SK-N-MC (cell line): Measurements from ENCODE around the gene CNTLN.

ENCODE experiments used
- DNase-seq: peaks from one replicate; pipeline ENCODE4 v3.0.0-alpha.2; 2011; ENCODE audit warnings: low read depth, low spot score
- H3K27ac ChIP-seq: fragments of 200-600 bp; sonication (generic); 2 replicates; pipeline ENCODE4 v1.5.1; 2016; ENCODE audit warnings: mixed run types
- H3K36me3 ChIP-seq: fragments of 200-600 bp; sonication (generic); 2 replicates; pipeline ENCODE4 v1.6.1; 2017; ENCODE audit warnings: antibody characterized with exemption, low read length, mixed read lengths; ENCODE audit not compliant: insufficient read depth
- H3K4me3 ChIP-seq: fragments of 200-600 bp; sonication (generic); 2 replicates; pipeline ENCODE4 v1.5.1; 2016
- H3K9ac ChIP-seq: fragments of 200-600 bp; sonication (generic); 2 replicates; pipeline ENCODE4 v1.8.0; 2017; ENCODE audit warnings: mixed run types, mixed read lengths; ENCODE audit not compliant: insufficient read length
- H3K9me3 ChIP-seq: fragments of 200-600 bp; sonication (generic); 2 replicates; pipeline ENCODE4 v1.6.1; 2017; ENCODE audit warnings: low read depth, mild to moderate bottlenecking, antibody characterized with exemption, low read length, moderate library complexity, mixed read lengths
- EZH2 ChIP-seq: fragments of 200-600 bp; sonication (generic); IDR thresholded peaks from one replicate; pipeline ENCODE4 v1.6.1; 2017; ENCODE audit warnings: antibody characterized with exemption
- FOXP2 ChIP-seq: optimal IDR thresholded peaks from 2 replicates; pipeline ENCODE3; 2011; ENCODE audit warnings: mild to moderate bottlenecking, moderate library complexity; ENCODE audit not compliant: insufficient read depth; ENCODE audit errors: extremely low read length, control extremely low read depth
- POLR2AphosphoS5 ChIP-seq: IDR thresholded peaks from 2 replicates; pipeline ENCODE4 v1.6.1; 2012; ENCODE audit warnings: mild to moderate bottlenecking, low read depth, low read length, borderline replicate concordance

The CNTLN gene

DNA sequence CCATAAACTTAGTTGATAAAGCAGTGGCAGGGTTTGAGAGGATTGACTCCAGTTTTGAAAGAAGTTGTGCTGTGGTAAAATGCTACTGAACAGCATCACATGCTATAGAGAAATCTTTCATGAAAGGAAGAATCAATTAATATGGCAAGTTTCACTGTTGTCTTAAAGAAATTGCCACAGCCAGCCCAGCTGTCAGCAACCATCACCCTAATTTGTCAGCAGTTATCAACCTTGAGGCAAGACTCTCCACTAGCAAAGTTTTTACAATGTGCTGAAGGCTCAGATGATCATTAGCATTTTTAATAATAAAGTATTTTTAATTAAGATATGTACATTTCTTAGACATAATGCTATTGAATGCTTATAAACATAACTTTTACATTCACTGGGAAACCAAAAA is 343.0 kb downstream of the CNTLN start:
- no peak for DNase-seq
- no peaks in the 10 kb centered on the region for H3K36me3 ChIP-seq
- no peaks in the 10 kb centered on the region for H3K9me3 ChIP-seq
- TF ChIP-seq EZH2 (no peak), POLR2AphosphoS5 (no peak), FOXP2 (no peak)
- no peak overlapping the region for H3K27ac ChIP-seq
- no peak overlapping the region for H3K9ac ChIP-seq
- H3K4me3 ChIP-seq = no peak overlapping the region

DNA sequence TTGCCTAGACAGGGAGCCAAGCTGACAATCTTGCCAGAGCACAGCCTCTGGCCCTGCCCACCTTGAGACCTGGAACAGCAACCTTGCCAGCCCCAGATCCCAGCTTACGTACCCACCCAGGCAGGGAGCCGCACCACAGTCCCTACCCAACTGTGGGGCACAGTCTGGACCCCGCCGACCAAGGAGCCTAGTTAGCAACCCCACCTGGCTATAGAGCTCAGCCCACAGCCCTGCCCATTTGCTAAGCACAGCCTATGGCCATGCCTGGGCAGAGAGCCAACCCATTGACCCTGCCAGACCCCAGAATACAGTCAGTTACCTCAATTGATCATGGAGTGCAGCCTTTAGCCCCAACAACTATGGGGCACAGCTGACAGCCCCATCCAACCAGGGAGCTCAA is 346.1 kb downstream of the CNTLN start:
- no peak for DNase-seq

DNA sequence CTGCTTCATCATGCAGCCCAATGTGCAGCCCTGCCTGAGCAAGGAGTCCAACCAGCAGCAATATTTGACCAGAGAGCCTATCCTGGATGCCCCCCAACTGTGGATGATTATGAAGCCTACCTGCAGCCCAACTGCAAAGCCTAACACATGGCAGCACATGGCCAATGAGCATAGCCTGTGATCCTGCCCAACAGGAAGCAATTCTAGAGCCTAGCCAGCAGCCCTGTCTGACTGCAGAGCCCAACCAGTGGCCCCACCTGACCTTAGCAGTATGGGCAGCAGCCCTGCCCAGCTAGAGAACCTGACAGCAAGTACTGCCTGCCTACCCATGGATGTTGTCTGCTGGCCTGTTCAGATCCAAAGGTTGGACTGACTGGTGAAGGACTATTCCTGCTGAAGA is 346.7 kb downstream of the CNTLN start:
- H3K4me3 ChIP-seq = no peak overlapping the region
- H3K9me3 ChIP-seq = no peaks in the 10 kb centered on the region
- H3K36me3 ChIP-seq = no peaks in the 10 kb centered on the region
- no peak overlapping the region for H3K27ac ChIP-seq
- DNase-seq = no peak
- TF ChIP-seq EZH2 = no peak
- TF ChIP-seq FOXP2 = no peak
- no peak for TF ChIP-seq POLR2AphosphoS5
- no peak overlapping the region for H3K9ac ChIP-seq

More for the DNA sequence above, 346.1 kb downstream of the CNTLN start:
- TF ChIP-seq EZH2 (no peak), FOXP2 (no peak), POLR2AphosphoS5 (no peak)
- no peak overlapping the region for H3K9ac ChIP-seq
- no peaks in the 10 kb centered on the region for H3K36me3 ChIP-seq
- no peaks in the 10 kb centered on the region for H3K9me3 ChIP-seq
- no peak overlapping the region for H3K27ac ChIP-seq
- no peak overlapping the region for H3K4me3 ChIP-seq

DNA sequence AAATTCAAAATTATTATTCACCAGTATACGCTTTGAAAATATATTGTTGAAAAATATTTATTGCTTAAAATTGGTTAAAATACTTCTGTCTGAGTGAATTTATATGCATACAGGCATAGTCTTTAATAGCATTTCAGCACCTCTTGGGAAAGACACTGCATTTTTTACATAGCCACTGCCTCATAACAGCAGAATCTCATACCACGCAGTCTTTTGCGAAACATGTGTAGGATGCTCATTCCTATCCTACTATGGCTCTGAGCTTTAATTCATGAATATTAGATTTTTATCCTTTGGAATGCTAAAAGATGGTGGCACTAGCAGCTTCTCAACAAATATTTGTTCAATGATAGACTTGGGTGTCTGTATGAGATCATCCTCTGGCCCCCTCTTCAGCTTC is 350.1 kb downstream of the CNTLN start:
- TF ChIP-seq FOXP2 (no peak), EZH2 (no peak), POLR2AphosphoS5 (no peak)
- no peaks in the 10 kb centered on the region for H3K36me3 ChIP-seq
- H3K27ac ChIP-seq = no peak overlapping the region
- no peak for DNase-seq
- no peak overlapping the region for H3K4me3 ChIP-seq
- H3K9me3 ChIP-seq = no peaks in the 10 kb centered on the region
- no peak overlapping the region for H3K9ac ChIP-seq

DNA sequence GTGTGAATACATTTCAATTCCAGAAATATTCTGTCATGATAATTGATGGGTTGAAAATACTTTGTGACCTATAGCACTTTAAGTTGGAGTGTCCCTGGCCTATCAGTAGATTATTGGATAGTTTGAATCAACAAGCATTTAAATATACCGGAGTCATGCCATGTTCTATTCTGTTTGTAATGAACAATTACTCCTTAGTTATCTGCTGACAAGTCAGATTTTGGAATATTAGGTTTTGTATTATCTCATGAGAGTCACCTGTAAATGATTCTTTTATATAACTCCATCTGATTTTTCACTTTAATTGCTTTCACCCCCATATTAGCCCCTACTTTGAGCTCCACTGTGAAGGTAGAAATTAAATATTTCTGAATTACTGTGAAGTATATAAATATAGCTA is 351.6 kb downstream of the CNTLN start:
- Histone ChIP-seq H3K27ac (no peak overlapping the region), H3K9me3 (no peaks in the 10 kb centered on the region), H3K4me3 (no peak overlapping the region), H3K36me3 (no peaks in the 10 kb centered on the region), H3K9ac (no peak overlapping the region)
- TF ChIP-seq EZH2 (no peak), FOXP2 (no peak), POLR2AphosphoS5 (no peak)
- DNase-seq = no peak

DNA sequence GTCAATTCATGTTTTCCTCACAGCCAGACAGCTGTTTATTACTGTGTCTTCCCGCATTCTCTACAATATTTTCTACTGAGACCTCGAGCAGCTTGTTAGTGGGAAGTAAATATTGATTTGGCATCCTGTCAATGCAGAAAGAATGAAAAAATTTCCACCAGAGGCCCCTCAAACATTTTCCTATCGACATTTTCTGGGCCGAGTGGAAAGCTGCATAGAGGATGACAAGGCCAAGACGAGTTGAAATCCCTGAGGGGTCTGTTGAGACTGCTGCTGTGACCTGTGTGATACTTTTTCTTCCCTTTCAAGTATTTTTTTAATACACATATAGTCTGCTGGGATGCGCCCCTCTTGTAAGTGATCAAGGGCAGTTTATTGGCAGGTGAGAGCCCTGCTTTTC is 352.6 kb downstream of the CNTLN start:
- TF ChIP-seq FOXP2 (no peak), EZH2 (no peak), POLR2AphosphoS5 (no peak)
- no peak overlapping the region for H3K4me3 ChIP-seq
- no peaks in the 10 kb centered on the region for H3K36me3 ChIP-seq
- H3K9me3 ChIP-seq = no peaks in the 10 kb centered on the region
- H3K27ac ChIP-seq = no peak overlapping the region
- no peak overlapping the region for H3K9ac ChIP-seq
- DNase-seq = no peak

DNA sequence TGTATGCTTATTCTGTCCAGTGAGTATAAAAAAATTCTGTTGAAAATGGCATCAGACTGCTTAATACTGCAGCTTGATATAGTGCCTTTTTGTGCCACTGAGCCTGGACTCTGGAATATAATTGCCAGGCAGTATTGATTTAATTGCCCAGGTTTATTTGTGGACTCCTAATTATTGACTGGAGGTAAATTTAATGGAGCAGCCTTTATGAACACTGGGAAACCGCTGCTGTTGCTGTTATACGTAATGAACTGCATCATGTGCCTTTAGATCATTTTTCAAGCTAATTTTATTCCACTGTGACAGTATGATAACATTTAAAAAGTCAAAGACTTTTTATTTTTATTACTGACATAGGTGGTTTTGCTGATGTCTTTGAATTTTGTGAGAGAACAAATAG is 353.8 kb downstream of the CNTLN start:
- no peaks in the 10 kb centered on the region for H3K9me3 ChIP-seq
- TF ChIP-seq POLR2AphosphoS5 (no peak), EZH2 (no peak), FOXP2 (no peak)
- H3K9ac ChIP-seq = no peak overlapping the region
- no peak overlapping the region for H3K27ac ChIP-seq
- no peak for DNase-seq
- no peaks in the 10 kb centered on the region for H3K36me3 ChIP-seq
- no peak overlapping the region for H3K4me3 ChIP-seq

DNA sequence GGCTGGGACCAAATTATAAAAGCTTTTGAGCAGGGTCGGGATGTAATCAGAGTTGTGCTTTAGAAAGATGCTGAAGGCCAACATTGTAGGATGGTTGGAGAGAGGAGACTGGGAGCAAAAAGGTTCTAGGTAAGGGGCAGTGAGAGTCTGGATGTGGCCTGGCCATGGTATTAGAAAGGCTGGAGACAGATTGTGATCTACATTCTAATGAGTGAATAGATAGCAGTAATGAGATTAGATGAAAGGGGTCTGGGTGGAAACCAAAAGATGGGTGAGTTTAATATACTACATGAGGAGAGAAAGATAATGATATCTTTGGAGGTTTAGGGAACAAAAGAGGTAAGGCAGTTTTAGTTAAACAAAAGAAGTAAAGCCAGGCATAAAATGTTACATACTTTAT is 355.3 kb downstream of the CNTLN start:
- Histone ChIP-seq H3K27ac (no peak overlapping the region), H3K9ac (no peak overlapping the region), H3K36me3 (no peaks in the 10 kb centered on the region), H3K4me3 (no peak overlapping the region), H3K9me3 (no peaks in the 10 kb centered on the region)
- no peak for DNase-seq
- TF ChIP-seq FOXP2 (no peak), POLR2AphosphoS5 (no peak), EZH2 (no peak)

DNA sequence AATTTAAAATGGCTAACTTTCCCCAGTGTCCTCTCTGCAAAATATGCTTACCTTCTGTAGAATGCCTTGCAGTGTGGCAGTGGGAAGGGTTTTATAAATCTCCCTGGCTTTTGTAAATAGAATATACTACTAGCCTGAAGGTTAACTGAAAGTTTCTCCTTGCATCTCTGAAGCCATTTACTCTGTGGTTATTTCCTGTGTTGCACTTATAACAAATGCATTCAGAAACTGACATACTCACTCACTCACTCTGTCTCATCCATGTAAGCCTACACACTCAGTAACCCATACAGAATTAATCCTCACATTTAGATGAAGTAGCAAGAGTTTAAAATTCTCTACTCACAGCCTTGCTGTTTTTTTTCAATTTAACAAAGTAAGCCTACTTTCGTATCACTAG is 356.9 kb downstream of the CNTLN start:
- Histone ChIP-seq H3K9me3 (no peaks in the 10 kb centered on the region), H3K9ac (no peak overlapping the region), H3K36me3 (no peaks in the 10 kb centered on the region), H3K27ac (peak overlapping the region; percentile 55), H3K4me3 (peak overlapping the region; percentile 43)
- DNase-seq = peak; percentile 22
- TF ChIP-seq POLR2AphosphoS5 = no peak
- no peak for TF ChIP-seq FOXP2
- no peak for TF ChIP-seq EZH2
